NCI-H446 treated with DMSO at 0.1 percent for 48 hours (cell line): ENCODE measurements around the gene KANK4.
"Not testable (repeated sequence)": the region's sequence is repeated elsewhere in the genome, so short reads cannot be mapped to it uniquely, and the experiment has no call there.

Experiments
- DNase-seq: peaks from one replicate; lab custom pipeline; 2025; lab: John Stamatoyannopoulos, UW

Gene KANK4

GRCh38 chr1:62271948-62272728 lies 47.1 kb downstream of the KANK4 start:
- DNase-seq, result no peak

- no peak for DNase-seq
These were observed 48.1 kb downstream of the KANK4 start for GRCh38 chr1:62271134-62271533.

DNA sequence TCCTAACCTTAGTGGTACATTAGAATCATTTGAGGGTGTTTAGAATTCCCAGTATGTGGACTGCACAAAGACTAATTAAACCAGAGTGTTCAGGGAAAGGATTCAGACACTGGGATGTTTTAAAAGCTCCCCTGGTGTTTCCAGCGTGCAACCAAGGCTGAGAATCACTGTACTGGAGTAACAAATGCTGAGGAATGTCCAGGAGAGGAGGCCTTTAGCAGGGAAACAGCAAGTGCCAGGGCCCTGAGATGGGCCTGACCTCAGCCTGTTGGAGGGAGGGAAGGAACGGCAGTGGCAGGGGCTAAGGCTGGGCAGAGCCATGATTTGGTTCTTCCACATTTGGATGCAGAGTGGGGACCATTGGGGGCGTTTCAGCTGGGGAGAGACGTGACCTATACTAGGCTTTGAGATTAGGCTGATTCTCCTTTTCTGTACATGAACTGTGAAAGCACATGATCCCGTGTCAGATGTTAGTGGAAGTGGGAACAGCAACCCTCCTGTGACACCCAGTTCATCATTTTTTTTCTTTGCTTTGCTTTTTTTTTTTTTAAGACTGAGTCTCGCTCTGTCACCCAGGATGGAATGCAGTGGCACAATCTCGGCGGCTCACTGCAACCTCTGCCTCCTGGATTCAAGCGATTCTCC lies 49.3 kb downstream of the KANK4 start:
- no peak for DNase-seq

DNA sequence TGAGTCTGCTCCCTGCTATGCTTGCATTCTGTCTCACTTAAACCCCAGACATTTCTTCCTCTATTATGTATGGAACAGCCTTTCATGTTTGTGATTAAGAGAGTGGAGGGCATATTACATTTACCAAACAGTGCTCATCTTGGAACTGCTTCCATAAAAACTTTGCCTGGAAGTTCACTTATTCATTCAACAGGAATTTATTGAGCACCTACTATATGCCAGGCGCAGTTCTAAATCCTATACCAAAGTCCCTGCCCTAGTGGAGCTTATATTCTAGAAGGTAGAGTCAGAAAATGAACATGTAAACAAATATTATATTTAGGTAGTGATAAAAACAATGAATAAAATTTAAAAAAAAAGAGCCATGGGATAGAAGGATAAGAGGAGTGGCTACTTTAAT lies 49.8 kb downstream of the KANK4 start:
- DNase-seq, result no peak

- DNase-seq, result no peak
These were observed 50.9 kb downstream of the KANK4 start for GRCh38 chr1:62268315-62268714.

GRCh38 chr1:62265956-62266935 lies 53.0 kb downstream of the KANK4 start:
- DNase-seq, result no peak

- DNase-seq, result no peak
These were observed 55.4 kb downstream of the KANK4 start for GRCh38 chr1:62263814-62264353.

GRCh38 chr1:62263006-62263813 lies 56.0 kb downstream of the KANK4 start:
- DNase-seq, result no peak

GRCh38 chr1:62260688-62261087 lies 58.5 kb downstream of the KANK4 start:
- DNase-seq, result no peak

- DNase-seq, result no peak
These were observed 59.7 kb downstream of the KANK4 start for GRCh38 chr1:62259551-62259950.

- DNase-seq, result no peak
These were observed 69.0 kb downstream of the KANK4 start for GRCh38 chr1:62250126-62250726.

GRCh38 chr1:62247391-62248168 lies 71.7 kb downstream of the KANK4 start:
- no peak for DNase-seq

- DNase-seq, result no peak
These were observed 74.0 kb downstream of the KANK4 start for GRCh38 chr1:62245201-62245600.

DNA sequence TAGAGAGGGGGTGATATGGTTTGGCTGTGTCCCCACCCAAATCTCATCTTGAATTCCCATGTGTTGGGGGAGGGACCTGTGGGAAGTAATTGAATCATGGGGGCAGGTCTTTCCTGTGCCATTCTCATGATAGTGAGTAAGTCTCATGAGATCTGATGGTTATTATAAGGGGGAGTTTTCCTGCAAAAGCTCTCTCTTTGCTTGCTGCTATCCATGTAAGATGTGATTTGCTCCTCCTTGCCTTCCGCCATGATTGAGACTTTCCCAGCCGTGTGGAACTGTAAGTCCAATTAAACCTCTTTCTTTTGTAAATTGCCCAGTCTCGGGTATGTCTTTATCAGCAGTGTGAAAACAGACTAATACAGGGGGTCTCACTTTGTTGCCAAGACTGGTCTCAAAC lies 74.9 kb downstream of the KANK4 start:
- DNase-seq, result not testable (repeated sequence)

GRCh38 chr1:62241371-62242131 lies 77.7 kb downstream of the KANK4 start:
- DNase-seq, result no peak

- DNase-seq, result no peak
These were observed 78.4 kb downstream of the KANK4 start for GRCh38 chr1:62240651-62241370.

DNA sequence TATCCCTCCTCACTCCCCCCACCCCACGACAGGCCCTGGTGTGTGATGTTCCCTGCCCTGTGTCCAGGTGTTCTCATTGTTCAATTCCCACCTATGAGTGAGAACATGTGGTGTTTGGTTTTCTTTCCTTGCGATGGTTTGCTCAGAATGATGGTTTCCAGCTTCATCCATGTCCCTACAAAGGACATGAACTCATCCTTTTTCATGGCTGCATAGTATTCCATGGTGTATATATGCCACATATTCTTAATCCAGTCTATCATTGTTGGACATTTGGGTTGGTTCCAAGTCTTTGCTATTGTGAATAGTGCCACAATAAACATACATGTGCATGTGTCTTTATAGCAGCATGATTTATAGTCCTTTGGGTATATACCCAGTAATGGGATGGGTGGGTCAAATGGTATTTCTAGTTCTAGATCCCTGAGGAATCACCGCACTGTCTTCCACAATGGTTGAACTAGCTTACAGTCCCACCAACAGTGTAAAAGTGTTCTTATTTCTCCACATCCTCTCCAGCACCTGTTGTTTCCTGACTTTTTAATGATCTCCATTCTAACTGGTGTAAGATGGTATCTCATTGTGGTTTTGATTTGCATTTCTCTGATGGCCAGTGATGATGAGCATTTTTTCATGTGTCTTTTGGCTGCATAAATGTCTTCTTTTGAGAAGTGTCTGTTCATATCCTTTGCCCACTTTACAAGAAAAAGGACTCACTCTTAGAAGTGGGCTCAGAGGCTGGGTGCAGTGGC lies 79.4 kb downstream of the KANK4 start:
- DNase-seq, result not testable (repeated sequence)

- DNase-seq, result no peak
These were observed 80.7 kb downstream of the KANK4 start for GRCh38 chr1:62238507-62238906.
